ENCODE results near the gene OR5AK2.

OR5AK2 gene

GRCh38 chr11:57008373-57008772 is 19.7 kb downstream of the OR5AK2 start:
- H2BK120ac ChIP-seq (ENCODE audit: low read depth, low read length) = no peak overlapping the region
- H3K18ac ChIP-seq (ENCODE audit: low read length) = no peak overlapping the region
- H3K79me2 ChIP-seq (ENCODE audit: control insufficient read depth, insufficient read depth, low read length) = no peaks in the 10 kb centered on the region
- H3K4me3 ChIP-seq (ENCODE audit: low read length) = no peak overlapping the region
- H4K5ac ChIP-seq (ENCODE audit: low read length) = no peak overlapping the region
- no peak overlapping the region for H3K56ac ChIP-seq (ENCODE audit: low read length)
- H3K36me3 ChIP-seq (ENCODE audit: control insufficient read depth, insufficient read depth, low read length) = no peaks in the 10 kb centered on the region
- no peak overlapping the region for H2AK5ac ChIP-seq (ENCODE audit: low read length)
- no peak overlapping the region for H3K23ac ChIP-seq (ENCODE audit: low read length)
- WGBS (ENCODE audit: extremely low coverage, insufficient coverage, low lambda C conversion rate) = no CpG with 5 or more reads among the region's 3 CpGs
- no peak overlapping the region for H3K4me2 ChIP-seq (ENCODE audit: low read length)
- no peak for DNase-seq
- H3K79me1 ChIP-seq (ENCODE audit: low read length) = no peaks in the 10 kb centered on the region
- no peaks in the 10 kb centered on the region for H3K4me1 ChIP-seq (ENCODE audit: control insufficient read depth, low read depth, low read length)
- no peak overlapping the region for H2BK15ac ChIP-seq (replicated peaks; ENCODE audit: low read depth)
- H3K4ac ChIP-seq (ENCODE audit: low read depth, low read length) = no peak overlapping the region
- no peak overlapping the region for H3K9ac ChIP-seq (ENCODE audit: low read length)
- H2BK5ac ChIP-seq (ENCODE audit: low read length) = no peak overlapping the region
- H3K27ac ChIP-seq (ENCODE audit: low read depth, low read length) = no peak overlapping the region
- H4K8ac ChIP-seq (ENCODE audit: low read depth, low read length) = no peak overlapping the region
- H3K27me3 ChIP-seq (ENCODE audit: insufficient read depth, low read length, poor library complexity) = no peaks in the 10 kb centered on the region

DNA sequence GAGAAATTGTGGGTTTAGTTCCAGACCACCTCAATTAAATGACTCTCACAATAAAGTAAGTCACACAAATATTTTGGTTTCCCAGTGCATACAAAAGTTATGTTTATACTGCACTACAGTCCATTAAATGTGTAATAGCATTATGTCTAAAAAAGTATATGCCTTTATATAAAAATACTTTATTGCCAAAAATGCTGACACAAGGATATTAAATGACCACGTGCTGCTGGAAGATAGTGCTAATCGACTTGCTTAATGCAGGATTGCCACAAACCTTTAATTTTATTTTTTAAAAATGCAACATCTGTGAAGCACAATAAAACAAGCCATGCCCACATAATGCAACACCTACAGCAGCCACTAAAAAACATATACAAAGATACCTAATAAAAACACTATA is 27.0 kb downstream of the OR5AK2 start:
- no peak overlapping the region for H4K8ac ChIP-seq (ENCODE audit: low read depth, low read length)
- H3K27me3 ChIP-seq (ENCODE audit: insufficient read depth, low read length, poor library complexity) = no peaks in the 10 kb centered on the region
- no peak overlapping the region for H2AK5ac ChIP-seq (ENCODE audit: low read length)
- H3K79me1 ChIP-seq (ENCODE audit: low read length) = no peaks in the 10 kb centered on the region
- H3K79me2 ChIP-seq (ENCODE audit: control insufficient read depth, insufficient read depth, low read length) = no peaks in the 10 kb centered on the region
- H3K4me3 ChIP-seq (ENCODE audit: low read length) = no peak overlapping the region
- H3K18ac ChIP-seq (ENCODE audit: low read length) = no peak overlapping the region
- DNase-seq = no peak
- H2BK15ac ChIP-seq (replicated peaks; ENCODE audit: low read depth) = no peak overlapping the region
- no peak overlapping the region for H4K5ac ChIP-seq (ENCODE audit: low read length)
- H2BK5ac ChIP-seq (ENCODE audit: low read length) = no peak overlapping the region
- H2BK120ac ChIP-seq (ENCODE audit: low read depth, low read length) = no peak overlapping the region
- H3K23ac ChIP-seq (ENCODE audit: low read length) = no peak overlapping the region
- H3K56ac ChIP-seq (ENCODE audit: low read length) = no peak overlapping the region
- no peaks in the 10 kb centered on the region for H3K4me1 ChIP-seq (ENCODE audit: control insufficient read depth, low read depth, low read length)
- no peak overlapping the region for H3K9ac ChIP-seq (ENCODE audit: low read length)
- no peak overlapping the region for H3K4me2 ChIP-seq (ENCODE audit: low read length)
- H3K36me3 ChIP-seq (ENCODE audit: control insufficient read depth, insufficient read depth, low read length) = no peaks in the 10 kb centered on the region
- H3K4ac ChIP-seq (ENCODE audit: low read depth, low read length) = no peak overlapping the region
- no peak overlapping the region for H3K27ac ChIP-seq (ENCODE audit: low read depth, low read length)
- WGBS (ENCODE audit: extremely low coverage, insufficient coverage, low lambda C conversion rate) = no CpG with 5 or more reads among the region's 2 CpGs

- H3K4me2 ChIP-seq (ENCODE audit: low read length) = no peak overlapping the region
- H3K79me1 ChIP-seq (ENCODE audit: low read length) = no peaks in the 10 kb centered on the region
- H3K27me3 ChIP-seq (ENCODE audit: insufficient read depth, low read length, poor library complexity) = no peaks in the 10 kb centered on the region
- H2BK5ac ChIP-seq (ENCODE audit: low read length) = no peak overlapping the region
- H3K4ac ChIP-seq (ENCODE audit: low read depth, low read length) = no peak overlapping the region
- no peak overlapping the region for H3K4me3 ChIP-seq (ENCODE audit: low read length)
- no peaks in the 10 kb centered on the region for H3K36me3 ChIP-seq (ENCODE audit: control insufficient read depth, insufficient read depth, low read length)
- no peak overlapping the region for H3K9ac ChIP-seq (ENCODE audit: low read length)
- H3K79me2 ChIP-seq (ENCODE audit: control insufficient read depth, insufficient read depth, low read length) = no peaks in the 10 kb centered on the region
- H4K5ac ChIP-seq (ENCODE audit: low read length) = no peak overlapping the region
- no CpG with 5 or more reads among the region's 2 CpGs for WGBS (ENCODE audit: extremely low coverage, insufficient coverage, low lambda C conversion rate)
- H4K8ac ChIP-seq (ENCODE audit: low read depth, low read length) = no peak overlapping the region
- H3K4me1 ChIP-seq (ENCODE audit: control insufficient read depth, low read depth, low read length) = no peaks in the 10 kb centered on the region
- H2AK5ac ChIP-seq (ENCODE audit: low read length) = no peak overlapping the region
- H3K23ac ChIP-seq (ENCODE audit: low read length) = no peak overlapping the region
- H3K56ac ChIP-seq (ENCODE audit: low read length) = no peak overlapping the region
- H3K27ac ChIP-seq (ENCODE audit: low read depth, low read length) = no peak overlapping the region
- H2BK15ac ChIP-seq (replicated peaks; ENCODE audit: low read depth) = no peak overlapping the region
- DNase-seq = no peak
- H3K18ac ChIP-seq (ENCODE audit: low read length) = no peak overlapping the region
- no peak overlapping the region for H2BK120ac ChIP-seq (ENCODE audit: low read depth, low read length)
Measured at GRCh38 chr11:57031556-57031955, 42.8 kb downstream of the OR5AK2 start.

All from mesendoderm (in vitro differentiated cells).